ENCODE results near the gene TRIM6. TPM values are rescaled to one million over a fixed set of nuclear protein-coding genes. Genes with fewer than 3 reads are reported as not detected.

TRIM6 gene
- total and polyA plus RNA-seq, 2 experiments from 2014 or later = 26.4 to 49.0 TPM

- Mint-ChIP-seq H3K4me3 (no peak overlapping the region), H3K27me3 (ENCODE audit: insufficient read depth, low read depth, poor library complexity) (no peaks in the 10 kb centered on the region), H3K36me3 (ENCODE audit: low read depth) (no peaks in the 10 kb centered on the region), H3K4me1 (peaks cover 35% of the 10 kb centered on the region), H3K9me3 (no peaks in the 10 kb centered on the region), H3K27ac (no peak overlapping the region)
- Histone ChIP-seq H2AFZ (no peak overlapping the region), H3K4me2 (peak overlapping the region; percentile 24; the same call in 1 of the 2 replicates), H3K36me3 (ENCODE audit: insufficient read depth) (no peaks in the 10 kb centered on the region), H3F3A (replicated peaks; ENCODE audit: low read depth) (no peaks in the 10 kb centered on the region), H3K4me1 (ENCODE audit: insufficient read depth) (peaks cover 19% of the 10 kb centered on the region), H3K27me3 (ENCODE audit: insufficient read depth) (no peaks in the 10 kb centered on the region), H3K79me2 (replicated peaks; ENCODE audit: insufficient read depth) (no peaks in the 10 kb centered on the region), H3K27ac (ENCODE audit: low read depth) (no peak overlapping the region), H3K9me2 (ENCODE audit: insufficient read depth) (no peaks in the 10 kb centered on the region), H3K4me3 (no peak overlapping the region), H4K20me1 (replicated peaks; ENCODE audit: insufficient read depth) (no peaks in the 10 kb centered on the region)
- ATAC-seq (no peak), DNase-seq (ENCODE audit: low spot score) (no peak)
- no peak for TF ChIP-seq EZH2phosphoT487 (IDR thresholded peaks at IDR 0.05; ENCODE audit: unreplicated experiment)
- TF ChIP-seq POLR2AphosphoS5 (IDR thresholded peaks at IDR 0.05; ENCODE audit: low read depth) = no peak
- TF ChIP-seq ZNF114 (CRISPR knock-in tag; IDR thresholded peaks at IDR 0.05) = no peak
- no peak for TF ChIP-seq STAT1 (IDR thresholded peaks at IDR 0.05; ENCODE audit: unreplicated experiment)
- TF ChIP-seq ZNF331 (CRISPR knock-in tag; IDR thresholded peaks at IDR 0.05; ENCODE audit: low read depth) = no peak
- no peak for TF ChIP-seq NANOG (IDR thresholded peaks at IDR 0.05; ENCODE audit: borderline replicate concordance)
- TF ChIP-seq JUNB (IDR thresholded peaks at IDR 0.05; ENCODE audit: unreplicated experiment) = no peak
- TF ChIP-seq ETS1 (IDR thresholded peaks at IDR 0.05) = no peak
- TF ChIP-seq EZH2 (IDR thresholded peaks at IDR 0.05; ENCODE audit: low read depth, unreplicated experiment) = no peak
- TF ChIP-seq ZNF462 (CRISPR knock-in tag; IDR thresholded peaks at IDR 0.05) = no peak
- TF ChIP-seq REST (IDR thresholded peaks at IDR 0.05; ENCODE audit: unreplicated experiment) = no peak
- TF ChIP-seq CTCF (conservative IDR thresholded peaks at IDR 0.05; ENCODE audit: low read depth in 2 of 2) = no peak
- no peak for TF ChIP-seq CREB1 (CRISPR knock-in tag; IDR thresholded peaks at IDR 0.05; ENCODE audit: low read depth)
Measured at GRCh38 chr11:5620651-5621521, 24.4 kb downstream of the TRIM6 start.
